NT2/D1 (cell line): Measurements from ENCODE around the gene ZNF502.
A peak's percentile ranks its signal among the peaks of the same experiment; 100 is the strongest.

Source experiments
- DNase-seq: peaks from one replicate; pipeline ENCODE4 v3.0.0-alpha.2; 2011; ENCODE audit warnings: low read depth, low spot score
- H3K27me3 ChIP-seq: 2 replicates; pipeline ENCODE4 v1.6.0; 2011; ENCODE audit warnings: mild to moderate bottlenecking; ENCODE audit not compliant: insufficient read length, insufficient read depth
- H3K36me3 ChIP-seq: 2 replicates; pipeline ENCODE4 v1.6.1; 2011; ENCODE audit warnings: mild to moderate bottlenecking, low read length, mixed read lengths; ENCODE audit not compliant: insufficient read depth, insufficient read length
- H3K4me1 ChIP-seq: 2 replicates; pipeline ENCODE4 v1.5.1; 2011; ENCODE audit not compliant: insufficient read depth, insufficient read length
- H3K4me3 ChIP-seq: 2 replicates; pipeline ENCODE4 v1.5.1; 2011; ENCODE audit warnings: low read depth; ENCODE audit not compliant: insufficient read length
- H3K9ac ChIP-seq: 2 replicates; pipeline ENCODE4 v1.6.0; 2011; ENCODE audit warnings: low read depth; ENCODE audit not compliant: insufficient read length
- H3K9me3 ChIP-seq: 2 replicates; pipeline ENCODE4 v1.5.1; 2011; ENCODE audit warnings: mild to moderate bottlenecking, low read length; ENCODE audit not compliant: insufficient read depth
- SUZ12 ChIP-seq: IDR thresholded peaks from 2 replicates; pipeline ENCODE4 v1.6.1; 2011; ENCODE audit not compliant: insufficient read length, insufficient read depth; ENCODE audit errors: extremely low read depth
- YY1 ChIP-seq: IDR thresholded peaks from 2 replicates; pipeline ENCODE4 v1.6.1; 2011; ENCODE audit not compliant: insufficient read length, insufficient read depth
- ZNF274 ChIP-seq: IDR thresholded peaks from 2 replicates; pipeline ENCODE4 v1.6.1; 2011; ENCODE audit warnings: mild to moderate bottlenecking, low read depth, low read length

The ZNF502 gene

GRCh38 chr3:44771424-44772098 is 59.1 kb downstream of the ZNF502 start:
- no peak overlapping the region for H3K9ac ChIP-seq
- no peak for DNase-seq
- H3K4me3 ChIP-seq: no peak overlapping the region
- peaks cover 72% of the 10 kb centered on the region for H3K9me3 ChIP-seq
- no peaks in the 10 kb centered on the region for H3K27me3 ChIP-seq
- no peaks in the 10 kb centered on the region for H3K4me1 ChIP-seq
- peaks cover 56% of the 10 kb centered on the region for H3K36me3 ChIP-seq
- no peak for TF ChIP-seq SUZ12
- no peak for TF ChIP-seq YY1
- TF ChIP-seq ZNF274: no peak

GRCh38 chr3:44772099-44772442 is 59.6 kb downstream of the ZNF502 start:
- Histone ChIP-seq H3K4me1 (no peaks in the 10 kb centered on the region), H3K36me3 (peaks cover 60% of the 10 kb centered on the region), H3K27me3 (no peaks in the 10 kb centered on the region), H3K9me3 (peaks cover 69% of the 10 kb centered on the region), H3K4me3 (no peak overlapping the region), H3K9ac (no peak overlapping the region)
- no peak for TF ChIP-seq ZNF274
- no peak for TF ChIP-seq YY1
- no peak for TF ChIP-seq SUZ12
- peak; percentile 16 for DNase-seq
